Dedifferentiated amniotic fluid mesenchymal stem cell (primary cell): ENCODE measurements around the gene CDC42BPG.
A peak's percentile ranks its signal among the peaks of the same experiment; 100 is the strongest.

ENCODE experiments used
- DNase-seq: peaks from one replicate; pipeline ENCODE4 v3.0.0-alpha.2; 2016; ENCODE audit errors: extremely low spot score

Gene CDC42BPG

GRCh38 chr11:64864473-64865285, 20.2 kb upstream of the CDC42BPG start:
- DNase-seq: peak; percentile 80

GRCh38 chr11:64864135-64864472, 19.7 kb upstream of the CDC42BPG start:
- DNase-seq: no peak

GRCh38 chr11:64863391-64864060, 19.1 kb upstream of the CDC42BPG start:
- no peak for DNase-seq

GRCh38 chr11:64862987-64863390, 18.5 kb upstream of the CDC42BPG start:
- no peak for DNase-seq

- DNase-seq: no peak
Observed at GRCh38 chr11:64861227-64861975, 16.9 kb upstream of the CDC42BPG start.

- no peak for DNase-seq
Observed at GRCh38 chr11:64859542-64860414, 15.3 kb upstream of the CDC42BPG start.

GRCh38 chr11:64858467-64859263, 14.2 kb upstream of the CDC42BPG start:
- DNase-seq: no peak

- no peak for DNase-seq
Observed at GRCh38 chr11:64857485-64857884, 13.0 kb upstream of the CDC42BPG start.

GRCh38 chr11:64856382-64857227, 12.2 kb upstream of the CDC42BPG start:
- DNase-seq: peak; percentile 34

GRCh38 chr11:64855596-64856304, 11.3 kb upstream of the CDC42BPG start:
- no peak for DNase-seq

GRCh38 chr11:64854534-64855502, 10.4 kb upstream of the CDC42BPG start:
- peak; percentile 84 for DNase-seq

- no peak for DNase-seq
Observed at GRCh38 chr11:64854157-64854533, 9.7 kb upstream of the CDC42BPG start.

GRCh38 chr11:64853709-64854108, 9.3 kb upstream of the CDC42BPG start:
- DNase-seq: no peak

- no peak for DNase-seq
Observed at GRCh38 chr11:64852804-64853509, 8.5 kb upstream of the CDC42BPG start.

GRCh38 chr11:64851831-64852351, 7.4 kb upstream of the CDC42BPG start:
- DNase-seq: no peak

- DNase-seq: peak; percentile 36
Observed at GRCh38 chr11:64850979-64851567, 6.6 kb upstream of the CDC42BPG start.
